DND-41 (cell line): ENCODE data around the gene LHFPL2.
A peak's percentile ranks its signal among the peaks of the same experiment; 100 is the strongest.

Experiments
- ATAC-seq: fragments of 200-7000 bp; cut with Tn5 transposase; 3 replicates; pipeline ENCODE4 v1.9.1; 2021; ENCODE audit warnings: low read depth; ENCODE audit not compliant: insufficient read depth
- DNase-seq: peaks from one replicate; pipeline ENCODE4 v3.0.0-alpha.2; 2020
- H2AFZ ChIP-seq: 2 replicates; pipeline ENCODE4 v1.6.0; 2012; ENCODE audit warnings: low read depth, low read length
- H3K27ac ChIP-seq: 2 replicates; pipeline ENCODE4 v1.5.1; 2012; ENCODE audit warnings: low read length, inconsistent platforms
- H3K27me3 ChIP-seq: fragments of 200-600 bp; sonication (generic); 2 replicates; pipeline ENCODE4 v1.6.0; 2012; ENCODE audit warnings: low read length, mild to moderate bottlenecking, inconsistent platforms; ENCODE audit not compliant: insufficient read depth, poor library complexity
- H3K36me3 ChIP-seq: 2 replicates; pipeline ENCODE4 v1.5.1; 2012; ENCODE audit warnings: low read length, inconsistent platforms; ENCODE audit not compliant: insufficient read depth
- H3K4me1 ChIP-seq: 2 replicates; pipeline ENCODE4 v1.5.1; 2012; ENCODE audit warnings: mild to moderate bottlenecking, low read length; ENCODE audit not compliant: insufficient read depth
- H3K4me2 ChIP-seq: 2 replicates; pipeline ENCODE4 v1.6.0; 2012; ENCODE audit warnings: mild to moderate bottlenecking, moderate library complexity, low read length, inconsistent platforms; ENCODE audit not compliant: insufficient read depth
- H3K4me3 ChIP-seq, 2 experiments: fragments of 200-600 bp in 1 of 2; shearing (Covaris generic) in 1 of 2; 2 replicates each; pipeline ENCODE4 v1.5.1; 2012 to 2016; ENCODE audit warnings: inconsistent platforms in 2 of 2, low read length in 2 of 2, mild to moderate bottlenecking in 2 of 2, low read depth in 1 of 2, moderate library complexity in 1 of 2
- H3K79me2 ChIP-seq: 2 replicates; pipeline ENCODE4 v1.6.0; 2012; ENCODE audit warnings: low read length, inconsistent platforms; ENCODE audit not compliant: insufficient read depth
- H3K9ac ChIP-seq: 2 replicates; pipeline ENCODE4 v1.6.0; 2012; ENCODE audit warnings: low read depth, mild to moderate bottlenecking, inconsistent platforms, low read length, moderate library complexity
- H3K9me3 ChIP-seq: 2 replicates; pipeline ENCODE4 v1.5.1; 2012; ENCODE audit warnings: low read length, moderate library complexity, mild to moderate bottlenecking, inconsistent platforms; ENCODE audit not compliant: insufficient read depth, severe bottlenecking
- H4K20me1 ChIP-seq: 2 replicates; pipeline ENCODE4 v1.6.0; 2012; ENCODE audit warnings: low read length; ENCODE audit not compliant: insufficient read depth
- EZH2 ChIP-seq: IDR thresholded peaks from 3 replicates; pipeline ENCODE4 v1.6.1; 2012; ENCODE audit warnings: borderline replicate concordance, low read depth, mild to moderate bottlenecking, moderate library complexity, low read length, inconsistent platforms; ENCODE audit not compliant: severe bottlenecking
- TF ChIP-seq, protein P1 (sequence below): IDR thresholded peaks from 2 replicates; pipeline ENCODE4 v1.5.1; 2012; ENCODE audit warnings: borderline replicate concordance, low read length, moderate library complexity, mild to moderate bottlenecking; ENCODE audit not compliant: poor library complexity, severe bottlenecking; ENCODE audit errors: extremely low read depth

The LHFPL2 gene

DNA sequence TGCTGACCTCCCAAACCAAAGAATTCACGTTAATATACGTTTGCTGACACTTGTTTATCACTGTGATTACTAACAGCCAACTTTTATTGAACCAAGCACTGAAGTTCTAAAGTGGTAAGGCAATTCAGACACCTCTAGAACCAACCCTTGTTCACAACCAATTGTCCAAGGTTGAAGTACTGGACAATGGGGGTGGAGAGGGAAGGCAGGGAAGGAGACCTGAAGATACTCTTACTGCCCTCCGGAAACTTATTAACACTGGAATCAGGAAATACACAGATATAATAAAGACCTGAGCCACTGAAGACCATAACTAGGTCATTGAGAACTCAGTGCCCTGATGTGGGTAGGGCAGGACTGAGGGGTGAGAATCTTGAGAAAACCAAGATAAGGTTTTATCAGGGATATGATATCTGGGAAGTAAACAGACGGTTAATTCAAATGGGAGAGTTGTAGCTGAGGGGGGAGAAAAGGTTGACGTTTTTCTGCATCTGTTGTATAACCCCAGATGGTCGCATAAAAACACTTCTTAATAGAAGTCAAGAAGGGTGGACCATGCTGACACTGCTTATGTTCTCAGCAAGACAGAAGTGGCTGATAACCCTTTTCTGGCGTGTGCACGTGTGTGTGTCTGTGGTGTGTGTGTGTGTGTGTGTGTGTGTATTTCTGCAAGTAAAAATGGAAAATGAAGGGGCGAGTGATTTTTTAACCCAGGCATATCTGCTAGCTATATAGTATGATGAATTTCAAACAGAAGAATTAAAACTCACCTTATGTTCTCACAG, 125.9 kb downstream of the LHFPL2 start:
- no peak for DNase-seq
- no peak overlapping the region for H3K4me3 ChIP-seq
- peaks cover 12% of the 10 kb centered on the region for H3K27me3 ChIP-seq
- H3K79me2 ChIP-seq, result no peaks in the 10 kb centered on the region
- no peak for TF ChIP-seq EZH2
- TF ChIP-seq, protein P1, sequence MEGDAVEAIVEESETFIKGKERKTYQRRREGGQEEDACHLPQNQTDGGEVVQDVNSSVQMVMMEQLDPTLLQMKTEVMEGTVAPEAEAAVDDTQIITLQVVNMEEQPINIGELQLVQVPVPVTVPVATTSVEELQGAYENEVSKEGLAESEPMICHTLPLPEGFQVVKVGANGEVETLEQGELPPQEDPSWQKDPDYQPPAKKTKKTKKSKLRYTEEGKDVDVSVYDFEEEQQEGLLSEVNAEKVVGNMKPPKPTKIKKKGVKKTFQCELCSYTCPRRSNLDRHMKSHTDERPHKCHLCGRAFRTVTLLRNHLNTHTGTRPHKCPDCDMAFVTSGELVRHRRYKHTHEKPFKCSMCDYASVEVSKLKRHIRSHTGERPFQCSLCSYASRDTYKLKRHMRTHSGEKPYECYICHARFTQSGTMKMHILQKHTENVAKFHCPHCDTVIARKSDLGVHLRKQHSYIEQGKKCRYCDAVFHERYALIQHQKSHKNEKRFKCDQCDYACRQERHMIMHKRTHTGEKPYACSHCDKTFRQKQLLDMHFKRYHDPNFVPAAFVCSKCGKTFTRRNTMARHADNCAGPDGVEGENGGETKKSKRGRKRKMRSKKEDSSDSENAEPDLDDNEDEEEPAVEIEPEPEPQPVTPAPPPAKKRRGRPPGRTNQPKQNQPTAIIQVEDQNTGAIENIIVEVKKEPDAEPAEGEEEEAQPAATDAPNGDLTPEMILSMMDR, result no peak
- H3K9ac ChIP-seq, result no peak overlapping the region
- H4K20me1 ChIP-seq, result no peaks in the 10 kb centered on the region
- H3K27ac ChIP-seq, result no peak overlapping the region
- H3K9me3 ChIP-seq, result no peaks in the 10 kb centered on the region
- no peak for ATAC-seq
- H3K4me2 ChIP-seq, result no peak overlapping the region
- H2AFZ ChIP-seq, result no peak overlapping the region
- H3K36me3 ChIP-seq, result no peaks in the 10 kb centered on the region
- H3K4me1 ChIP-seq, result no peaks in the 10 kb centered on the region

DNA sequence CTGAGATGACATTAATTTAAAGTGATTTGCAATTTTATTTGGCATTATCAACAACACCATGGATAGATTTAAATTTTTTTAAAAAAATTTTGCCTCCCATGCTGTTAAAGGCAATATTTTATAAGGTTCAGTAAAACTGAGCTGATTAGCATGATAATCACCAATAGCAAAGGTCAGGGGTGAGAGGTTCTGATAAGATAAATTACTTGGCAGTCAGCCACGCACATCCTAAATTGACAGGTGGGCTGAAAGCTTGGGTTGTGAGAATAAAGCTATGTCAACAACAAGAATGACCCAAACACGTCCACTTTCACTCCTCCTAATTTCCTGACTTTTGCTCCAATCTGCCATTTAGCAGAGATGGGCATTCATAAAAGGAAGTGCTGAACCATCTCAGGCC, 127.1 kb downstream of the LHFPL2 start:
- ATAC-seq (no peak), DNase-seq (no peak)
- H3K36me3 ChIP-seq, result no peaks in the 10 kb centered on the region
- H3K4me2 ChIP-seq, result no peak overlapping the region
- H3K27ac ChIP-seq, result no peak overlapping the region
- H2AFZ ChIP-seq, result no peak overlapping the region
- no peak for TF ChIP-seq EZH2
- TF ChIP-seq, protein P1, result no peak
- no peaks in the 10 kb centered on the region for H3K9me3 ChIP-seq
- no peaks in the 10 kb centered on the region for H3K4me1 ChIP-seq
- H3K9ac ChIP-seq, result no peak overlapping the region
- H4K20me1 ChIP-seq, result no peaks in the 10 kb centered on the region
- H3K4me3 ChIP-seq, result no peak overlapping the region
- no peaks in the 10 kb centered on the region for H3K79me2 ChIP-seq
- H3K27me3 ChIP-seq, result peaks cover 16% of the 10 kb centered on the region

DNA sequence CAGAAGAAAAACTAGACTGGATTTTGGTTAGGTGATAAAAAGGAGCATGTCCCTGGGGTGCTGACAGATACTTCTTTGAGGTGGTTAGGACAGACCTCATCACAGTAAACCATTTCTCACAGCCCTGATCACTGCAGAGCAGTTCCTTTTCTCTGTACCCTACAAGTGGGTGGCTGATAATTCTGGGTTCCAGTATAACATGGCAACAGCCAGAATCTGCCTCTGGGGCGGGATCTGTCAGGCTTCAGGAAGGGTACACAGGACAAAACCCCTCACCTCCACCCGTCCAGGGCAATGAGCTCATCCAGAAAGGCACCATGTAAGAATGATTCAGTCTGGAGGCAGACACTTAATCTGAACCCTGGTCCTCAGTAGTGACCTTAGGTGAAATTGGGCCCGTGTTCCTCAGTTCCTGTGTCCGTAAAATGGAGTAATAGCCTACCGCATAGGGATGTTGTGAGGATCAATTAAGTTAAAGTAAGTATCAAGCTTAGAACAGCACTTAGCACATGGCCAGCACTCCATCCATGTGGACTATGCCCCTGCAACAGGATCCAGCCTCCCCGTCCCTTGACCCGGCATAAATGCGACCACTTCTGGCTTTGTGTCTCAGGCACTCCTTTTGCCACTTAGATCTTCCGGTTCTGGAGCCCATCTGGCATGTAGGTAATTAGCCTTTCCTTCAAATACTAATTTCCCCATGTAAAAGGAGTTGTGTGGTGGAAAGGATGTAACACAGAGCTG, 129.2 kb downstream of the LHFPL2 start:
- peak; percentile 18 for DNase-seq
- Histone ChIP-seq H3K27me3 (peaks cover 18% of the 10 kb centered on the region), H3K4me2 (no peak overlapping the region), H3K9ac (no peak overlapping the region), H3K4me1 (no peaks in the 10 kb centered on the region), H2AFZ (no peak overlapping the region), H4K20me1 (no peaks in the 10 kb centered on the region), H3K9me3 (no peaks in the 10 kb centered on the region), H3K27ac (no peak overlapping the region), H3K4me3 (no peak overlapping the region), H3K36me3 (no peaks in the 10 kb centered on the region), H3K79me2 (no peaks in the 10 kb centered on the region)
- TF ChIP-seq, protein P1, result no peak
- ATAC-seq, result peak; percentile 82
